HG02943 (cell line): ENCODE results near the gene PROM2.
"Not testable (repeated sequence)": the region's sequence is repeated elsewhere in the genome, so short reads cannot be mapped to it uniquely, and the experiment has no call there.

Source experiments
- ATAC-seq: cut with Tn5 transposase; IDR thresholded peaks from one replicate; pipeline ENCODE4 v1.9.1; 2021; ENCODE audit warnings: mild to moderate bottlenecking, low read depth, moderate library complexity; ENCODE audit not compliant: unreplicated experiment

The PROM2 gene

DNA sequence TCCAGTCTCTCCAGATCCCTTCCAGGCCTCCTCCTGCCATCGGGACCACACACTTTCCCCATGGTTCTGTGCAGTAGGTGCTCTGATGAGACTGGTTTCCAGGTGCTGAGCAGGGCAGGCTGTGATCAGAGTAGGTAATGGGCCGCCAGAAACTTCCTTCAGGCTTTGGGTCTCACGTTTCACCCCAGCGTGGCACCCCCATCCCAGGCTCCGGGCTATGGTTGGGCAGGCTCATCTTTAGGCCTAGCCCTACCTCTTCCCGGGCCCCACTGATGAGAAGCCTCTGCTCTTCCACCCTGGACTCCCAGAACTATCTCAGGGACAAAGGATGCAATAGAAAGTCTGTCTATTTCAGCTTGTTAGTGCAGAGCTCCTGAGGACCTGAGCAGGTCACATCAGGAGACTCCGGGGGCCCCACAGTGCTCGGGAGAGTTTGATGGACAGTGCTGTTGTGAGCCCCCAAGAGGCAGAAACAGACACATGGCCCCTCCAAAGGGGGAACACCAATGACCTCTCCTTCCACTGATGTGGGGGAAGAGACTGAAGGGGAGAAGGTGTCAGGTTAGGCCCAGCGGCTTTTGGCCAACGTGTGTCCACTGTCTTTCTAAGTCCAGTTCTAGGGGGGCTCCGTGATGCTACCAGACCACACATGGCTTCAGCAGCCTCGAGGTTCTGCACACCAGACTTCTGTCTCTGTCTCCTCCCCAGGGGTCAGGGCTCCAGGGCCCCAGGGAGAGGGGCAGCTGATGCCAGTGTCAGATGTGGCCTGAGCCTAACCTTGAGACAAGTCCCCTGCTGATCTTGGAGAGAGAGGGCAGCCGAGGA is 5.8 kb upstream of the PROM2 start:
- no peak for ATAC-seq

DNA sequence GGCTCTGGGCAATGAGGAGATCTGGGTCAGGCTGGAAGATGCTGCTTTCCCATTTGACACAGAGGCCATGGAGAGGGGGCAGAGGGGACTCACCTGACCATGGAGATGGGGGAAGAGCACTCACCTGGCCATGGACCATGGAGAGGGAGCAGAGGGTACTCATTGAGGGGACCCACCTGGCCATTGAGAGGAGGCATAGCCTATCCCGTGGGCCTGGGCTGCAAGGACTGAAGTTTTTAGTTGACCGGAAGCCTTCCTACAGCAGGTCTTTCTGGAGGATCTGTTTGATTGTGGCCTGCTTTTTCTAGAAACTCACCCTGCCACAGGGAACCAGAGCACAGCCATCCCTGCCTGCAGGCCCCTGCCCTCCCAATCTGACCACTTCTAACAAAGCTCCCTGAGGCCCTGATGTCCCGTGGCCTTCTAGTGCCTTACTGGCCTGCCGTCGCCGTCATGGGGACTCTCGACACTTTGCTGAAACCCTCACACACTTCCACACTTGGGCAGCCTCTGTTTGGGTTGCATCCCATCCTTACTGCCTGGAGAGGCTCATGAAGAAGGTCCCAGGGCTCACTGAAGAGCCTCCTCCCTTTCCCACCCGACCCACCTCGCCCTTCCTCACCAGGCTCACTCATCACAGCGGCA is 5.1 kb upstream of the PROM2 start:
- ATAC-seq: no peak

DNA sequence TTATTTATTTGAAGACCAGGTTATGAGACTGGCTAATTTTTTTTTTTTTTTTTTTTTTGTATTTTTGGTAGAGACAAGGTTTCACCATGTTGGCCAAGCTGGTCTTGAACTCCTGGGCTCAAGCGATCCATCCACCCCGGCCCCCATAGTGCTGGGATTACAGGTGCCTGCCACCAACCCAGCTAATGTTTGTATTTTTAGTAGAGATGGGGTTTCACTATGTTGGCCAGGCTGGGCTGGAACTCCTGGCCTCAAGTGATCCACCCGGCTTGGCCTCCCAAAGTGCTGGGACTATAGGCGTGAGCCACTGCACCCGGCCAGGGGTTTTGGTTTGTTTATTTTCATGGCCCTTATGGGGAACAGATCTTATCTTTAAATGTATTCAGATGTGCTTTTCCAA is 4.5 kb upstream of the PROM2 start:
- ATAC-seq: not testable (repeated sequence)

DNA sequence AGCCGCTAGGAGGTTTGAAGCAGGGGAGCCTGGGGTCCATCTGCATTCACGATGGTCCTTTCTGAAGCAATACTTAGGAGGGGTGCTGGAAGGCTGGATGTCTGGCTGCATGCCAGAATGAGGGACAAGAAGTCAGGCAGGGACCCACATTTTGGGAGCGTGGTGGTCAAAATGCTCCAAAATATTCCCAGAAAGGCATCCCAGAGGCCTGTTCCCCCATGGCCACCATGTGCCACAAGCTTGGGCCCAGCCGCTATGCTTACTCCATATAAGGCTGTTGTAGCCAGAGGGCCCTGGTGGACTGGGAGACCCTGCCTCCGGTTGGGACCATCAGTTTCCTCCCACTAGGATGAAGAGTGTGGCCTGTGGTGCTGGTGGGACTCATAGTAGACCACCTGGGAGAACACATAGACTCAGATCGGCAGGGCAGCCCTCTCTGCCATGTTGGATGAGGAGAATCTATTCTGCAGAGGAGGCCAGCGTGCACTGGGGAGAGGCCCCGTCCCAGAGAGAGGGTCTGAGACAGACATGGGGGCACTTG is 3.6 kb upstream of the PROM2 start:
- no peak for ATAC-seq

DNA sequence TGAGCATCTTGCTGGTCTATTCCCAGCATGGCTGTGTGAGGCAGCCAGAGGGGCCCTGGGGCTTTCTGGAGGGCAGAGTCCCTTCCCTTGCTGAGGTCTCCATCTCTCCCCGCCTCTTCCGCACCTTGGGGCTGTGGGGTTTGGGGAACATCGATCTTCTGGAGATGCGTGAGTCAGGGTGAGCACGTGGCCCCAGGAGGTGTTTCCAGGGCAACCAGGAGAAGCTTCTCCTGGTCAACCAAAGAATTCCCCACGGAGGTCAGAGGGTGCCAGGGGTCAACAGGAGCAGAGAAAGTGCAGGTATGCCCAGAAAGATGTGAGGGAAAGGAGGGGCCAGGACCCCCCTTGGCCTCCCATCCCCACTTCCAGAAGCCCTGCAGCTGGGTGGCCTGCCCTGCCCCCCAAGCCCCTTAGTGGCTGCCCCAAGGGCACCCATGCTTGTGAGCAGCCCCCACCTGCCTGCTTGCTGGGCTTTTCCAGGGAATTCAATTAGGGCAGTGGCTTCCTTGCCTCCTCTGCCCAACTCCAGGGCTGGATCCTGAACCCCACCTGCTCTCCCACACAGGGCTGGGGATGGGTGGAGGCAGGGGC is 2.8 kb upstream of the PROM2 start:
- no peak for ATAC-seq

DNA sequence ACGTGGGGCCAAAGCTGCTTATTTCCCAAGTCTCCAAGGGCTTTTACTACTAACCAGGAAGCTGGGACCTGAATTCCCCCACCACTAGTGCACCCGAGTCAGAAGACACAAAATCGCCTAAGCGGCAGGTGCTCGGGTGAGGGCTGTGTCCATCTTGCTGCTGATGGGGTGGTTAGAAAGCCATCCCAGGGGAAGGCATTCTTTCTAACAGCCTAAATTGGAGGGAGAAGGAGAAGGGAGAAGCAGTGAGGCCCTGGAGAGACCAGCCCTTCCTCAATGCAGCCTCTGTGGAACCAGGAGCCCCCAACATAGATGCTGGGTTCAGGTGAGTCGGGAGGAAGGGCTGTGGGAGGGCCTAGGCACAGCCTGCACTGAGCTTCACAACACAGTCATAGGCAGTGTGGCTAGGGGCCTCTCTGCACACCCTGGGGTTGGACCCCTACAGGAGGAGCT is 1.9 kb upstream of the PROM2 start:
- no peak for ATAC-seq

DNA sequence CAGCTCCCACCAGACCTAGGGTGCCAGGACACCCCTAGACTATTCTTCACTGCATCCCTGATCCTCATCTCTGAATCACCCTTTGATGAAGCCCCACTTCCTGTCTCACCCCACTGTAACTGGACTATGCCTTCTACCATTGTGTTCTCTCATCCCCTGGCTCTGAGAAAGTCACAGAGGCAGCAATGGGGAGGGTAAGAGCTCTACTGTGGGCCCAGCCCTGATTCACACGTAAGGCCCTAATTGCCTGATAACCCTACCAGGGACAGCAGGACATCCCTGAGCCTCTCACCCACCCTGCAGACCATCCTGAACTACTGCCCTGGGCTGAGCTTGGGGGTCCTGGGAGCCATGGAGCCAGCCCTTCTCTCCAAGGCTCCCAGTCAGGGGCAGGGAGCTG is 1.5 kb upstream of the PROM2 start:
- ATAC-seq: no peak

DNA sequence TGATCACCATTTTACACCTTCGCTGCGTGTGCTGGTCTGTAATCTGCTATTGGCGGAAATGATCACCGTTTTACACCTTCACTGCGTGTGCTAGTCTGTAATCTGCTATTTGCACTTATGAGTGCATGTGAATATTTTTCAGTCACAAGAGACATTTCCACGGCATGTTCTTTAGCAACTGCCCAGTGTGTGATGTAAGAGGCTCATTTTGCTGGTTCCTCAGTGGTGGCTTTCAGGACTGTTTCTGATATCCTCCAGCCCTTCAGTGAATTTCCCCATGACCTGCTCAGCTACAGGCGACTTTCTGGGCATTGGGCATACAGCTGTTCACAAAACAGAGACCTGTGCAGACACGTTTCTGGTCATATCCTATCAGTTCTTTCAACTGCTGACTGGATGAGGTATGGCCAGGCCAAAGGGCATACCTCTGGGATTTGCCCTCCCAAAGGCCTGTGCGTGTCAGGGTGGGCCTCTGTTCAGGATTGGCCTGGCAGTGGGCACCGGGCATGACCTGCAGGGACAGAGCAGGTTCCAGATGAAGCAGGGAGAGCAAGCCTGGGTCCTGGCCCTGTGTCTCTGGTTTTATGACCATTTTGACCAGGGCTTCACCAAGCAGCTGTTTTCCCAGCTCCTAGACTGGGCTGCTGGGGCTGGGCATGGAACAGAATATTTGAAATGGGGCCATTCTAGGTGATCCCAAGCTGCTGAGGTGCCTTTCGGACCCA is 521 bp upstream of the PROM2 start:
- no peak for ATAC-seq

DNA sequence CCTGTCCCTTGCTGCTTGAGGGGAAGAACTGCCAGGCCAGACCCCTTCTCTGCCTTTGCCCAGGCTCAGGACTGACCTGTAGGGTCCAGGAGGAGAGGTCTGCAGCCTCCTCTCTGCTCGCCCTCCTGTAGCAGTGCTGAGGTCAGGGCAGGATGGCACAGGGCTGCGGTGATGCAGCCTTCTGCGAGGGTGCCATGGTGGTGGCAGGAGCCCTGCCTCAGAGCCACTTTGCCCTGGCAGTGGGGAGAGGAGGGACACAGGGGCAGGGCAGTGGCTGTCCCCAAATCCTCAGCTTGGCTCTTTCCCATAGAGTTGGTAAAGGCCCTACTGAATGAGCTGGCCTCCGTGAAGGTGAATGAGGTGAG is 884 bp downstream of the PROM2 start:
- no peak for ATAC-seq

DNA sequence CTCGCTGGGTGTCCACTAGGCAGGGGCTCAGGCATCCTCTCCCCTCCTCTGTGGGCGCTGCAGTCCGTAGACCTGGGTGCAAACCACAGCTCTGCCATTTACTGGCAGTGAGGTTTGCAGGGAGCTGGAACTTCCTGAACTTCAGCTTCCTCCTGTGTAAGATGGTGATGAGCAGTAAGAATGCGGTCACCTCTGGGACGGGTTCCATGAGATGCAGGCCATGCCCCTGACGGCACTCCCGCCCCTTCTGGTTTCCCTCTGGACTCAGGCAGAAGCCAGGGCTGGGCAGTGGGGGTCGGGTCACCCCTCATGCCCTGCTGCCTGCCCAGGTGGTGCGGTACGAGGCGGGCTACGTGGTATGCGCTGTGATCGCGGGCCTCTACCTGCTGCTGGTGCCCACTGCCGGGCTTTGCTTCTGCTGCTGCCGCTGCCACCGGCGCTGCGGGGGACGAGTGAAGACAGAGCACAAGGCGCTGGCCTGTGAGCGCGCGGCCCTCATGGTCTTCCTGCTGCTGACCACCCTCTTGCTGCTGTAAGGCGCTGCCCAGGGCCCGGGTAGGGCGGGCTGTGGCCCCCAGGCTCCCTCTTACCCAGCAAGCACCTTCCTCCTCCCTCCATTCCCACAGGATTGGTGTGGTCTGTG is 1.5 kb downstream of the PROM2 start:
- ATAC-seq: no peak

DNA sequence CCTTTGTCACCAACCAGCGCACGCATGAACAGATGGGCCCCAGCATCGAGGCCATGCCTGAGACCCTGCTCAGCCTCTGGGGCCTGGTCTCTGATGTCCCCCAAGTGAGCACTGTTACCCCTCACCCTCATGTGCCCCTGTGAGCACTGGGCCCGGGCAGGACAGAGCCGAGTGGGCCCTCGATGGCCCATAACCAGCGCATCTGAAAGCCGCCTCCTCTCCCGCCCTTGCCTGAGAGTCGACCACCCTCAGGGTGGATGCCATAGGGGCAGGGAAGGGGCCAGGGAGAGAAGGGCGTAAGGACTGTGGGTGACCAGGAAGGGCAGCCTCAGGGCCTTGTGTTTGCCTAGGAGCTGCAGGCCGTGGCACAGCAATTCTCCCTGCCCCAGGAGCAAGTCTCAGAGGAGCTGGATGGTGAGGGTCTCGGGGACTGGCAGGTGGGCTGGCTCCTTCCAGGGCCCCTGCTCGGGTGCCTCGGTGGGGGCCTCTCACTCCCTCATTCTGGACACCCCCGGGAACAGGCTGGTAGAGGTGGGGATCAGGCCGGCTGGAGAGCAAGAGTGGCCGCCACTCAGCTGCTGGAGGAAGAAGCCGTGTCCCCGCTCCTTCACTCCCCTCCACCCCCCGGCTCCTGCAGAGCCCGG is 2.1 kb downstream of the PROM2 start:
- ATAC-seq: no peak

DNA sequence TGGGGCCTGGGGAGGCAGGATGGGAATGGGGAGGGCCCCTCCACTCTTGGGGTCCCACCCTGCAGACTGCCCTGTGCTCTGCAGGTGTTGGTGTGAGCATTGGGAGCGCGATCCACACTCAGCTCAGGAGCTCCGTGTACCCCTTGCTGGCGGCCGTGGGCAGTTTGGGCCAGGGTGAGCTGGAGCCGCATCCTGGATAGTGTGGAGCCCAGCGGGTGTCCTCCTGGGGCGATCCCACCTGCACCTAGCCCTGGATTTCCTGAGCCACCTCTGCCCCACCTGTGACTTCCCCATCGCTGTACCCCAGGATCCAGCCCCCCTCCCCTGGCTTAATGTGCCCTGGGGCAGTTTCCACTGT is 2.6 kb downstream of the PROM2 start:
- ATAC-seq: no peak

DNA sequence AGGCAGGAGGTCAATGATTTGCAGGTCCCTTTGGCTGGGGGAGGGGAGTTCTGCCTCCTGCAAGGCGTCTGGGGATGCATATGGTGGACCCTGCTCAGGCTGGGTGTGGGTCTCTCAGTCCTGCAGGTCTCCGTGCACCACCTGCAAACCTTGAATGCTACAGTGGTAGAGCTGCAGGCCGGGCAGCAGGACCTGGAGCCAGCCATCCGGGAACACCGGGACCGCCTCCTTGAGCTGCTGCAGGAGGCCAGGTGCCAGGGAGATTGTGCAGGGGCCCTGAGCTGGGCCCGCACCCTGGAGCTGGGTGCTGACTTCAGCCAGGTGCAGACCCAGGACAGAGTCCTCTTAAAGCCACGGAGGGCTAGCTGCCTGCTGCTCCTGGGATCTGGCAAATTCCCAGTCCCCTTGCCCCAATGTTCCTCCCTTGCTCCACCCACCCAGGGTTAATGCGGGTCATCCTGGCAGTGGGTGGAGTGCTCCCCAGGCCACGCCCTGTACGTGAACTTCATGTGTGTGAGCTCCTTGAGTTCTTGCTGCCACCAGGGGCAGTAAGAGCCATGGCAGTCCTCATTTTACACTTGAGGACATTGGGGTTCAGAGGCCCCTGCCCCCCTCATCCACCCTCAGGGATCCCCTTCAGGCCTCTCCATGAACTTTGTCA is 3.1 kb downstream of the PROM2 start:
- ATAC-seq: no peak

DNA sequence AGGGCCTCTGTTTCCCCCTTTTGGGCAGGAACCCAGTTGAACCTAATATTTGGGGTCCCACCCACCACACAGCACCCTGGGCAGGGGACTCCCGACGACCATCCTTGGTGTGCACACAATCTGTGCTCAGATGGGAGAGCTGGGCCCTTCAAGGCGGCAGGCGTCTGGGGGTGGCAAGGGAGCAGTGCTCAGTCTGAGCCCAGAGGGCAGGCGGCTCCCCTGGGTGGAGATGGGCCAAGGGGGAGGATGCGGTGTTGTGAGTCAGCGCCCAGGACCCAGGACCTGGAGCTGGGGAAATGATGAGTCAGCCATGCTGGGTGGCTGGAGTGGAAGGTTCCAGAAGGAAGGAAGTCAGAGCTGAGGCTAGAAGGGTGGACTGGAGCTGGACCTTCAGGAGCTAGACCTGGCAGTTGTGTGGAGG is 3.8 kb downstream of the PROM2 start:
- ATAC-seq: no peak

DNA sequence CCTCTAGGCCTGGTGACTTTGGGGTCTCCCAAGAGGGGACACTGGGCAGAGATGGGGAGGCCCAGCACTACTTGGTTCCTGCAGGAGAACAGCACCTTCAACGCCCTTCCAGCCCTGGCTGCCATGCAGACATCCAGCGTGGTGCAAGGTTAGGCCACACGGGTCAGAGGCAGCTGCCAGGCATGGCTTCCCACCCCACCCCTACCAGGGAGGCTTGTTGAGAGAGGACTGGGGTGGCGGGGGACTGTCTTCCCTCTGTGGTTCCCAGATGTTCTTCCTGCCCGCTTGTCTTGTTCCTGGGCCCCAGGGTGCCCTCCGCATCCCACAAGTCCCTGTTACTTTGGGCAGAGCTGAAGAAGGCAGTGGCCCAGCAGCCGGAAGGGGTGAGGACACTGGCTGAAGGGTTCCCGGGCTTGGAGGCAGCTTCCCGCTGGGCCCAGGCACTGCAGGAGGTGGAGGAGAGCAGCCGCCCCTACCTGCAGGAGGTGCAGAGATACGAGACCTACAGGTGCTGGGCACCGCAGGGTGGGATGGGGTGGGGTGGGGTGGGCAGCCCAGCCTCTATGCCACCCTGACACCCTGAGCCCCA is 4.5 kb downstream of the PROM2 start:
- no peak for ATAC-seq

DNA sequence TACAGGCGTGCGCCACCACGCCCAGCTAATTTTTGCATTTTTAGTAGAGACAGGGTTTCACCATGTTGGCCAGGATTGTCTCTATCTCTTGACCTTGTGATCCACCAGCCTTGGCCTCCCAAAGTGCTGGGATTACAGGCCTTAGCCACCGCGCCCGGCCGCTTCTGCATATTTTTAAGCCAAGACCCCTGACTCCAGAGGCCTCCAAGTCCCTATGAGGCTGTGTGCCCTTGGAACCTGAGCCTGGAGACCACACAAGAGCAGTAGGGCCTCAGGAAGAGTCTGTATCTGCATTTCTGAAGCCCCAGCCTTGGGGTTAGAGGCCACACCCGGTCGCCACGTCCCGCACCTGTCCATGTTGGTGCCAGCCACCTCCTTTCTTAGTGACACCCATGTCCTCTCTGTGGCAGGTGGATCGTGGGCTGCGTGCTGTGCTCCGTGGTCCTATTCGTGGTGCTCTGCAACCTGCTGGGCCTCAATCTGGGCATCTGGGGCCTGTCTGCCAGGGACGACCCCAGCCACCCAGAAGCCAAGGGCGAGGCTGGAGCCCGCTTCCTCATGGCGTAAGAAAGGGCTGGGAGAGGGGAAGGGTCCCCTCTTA is 5.3 kb downstream of the PROM2 start:
- ATAC-seq: no peak

DNA sequence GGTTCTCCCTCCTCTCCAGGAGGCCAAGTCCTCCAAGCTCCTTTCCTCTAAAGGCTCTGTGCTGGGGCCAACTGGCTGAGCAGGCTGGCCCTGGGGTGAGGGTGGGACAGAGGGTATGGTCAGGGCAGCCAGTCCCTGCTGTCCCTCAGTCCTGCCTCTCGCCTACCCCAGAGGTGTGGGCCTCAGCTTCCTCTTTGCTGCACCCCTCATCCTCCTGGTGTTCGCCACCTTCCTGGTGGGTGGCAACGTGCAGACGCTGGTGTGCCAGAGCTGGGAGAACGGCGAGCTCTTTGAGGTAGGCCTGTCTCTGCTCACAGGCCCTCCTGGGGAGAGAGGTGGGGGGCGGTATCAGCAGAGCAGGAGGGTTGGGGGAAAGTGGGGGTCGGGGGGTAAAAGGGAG is 6.8 kb downstream of the PROM2 start:
- ATAC-seq: no peak

DNA sequence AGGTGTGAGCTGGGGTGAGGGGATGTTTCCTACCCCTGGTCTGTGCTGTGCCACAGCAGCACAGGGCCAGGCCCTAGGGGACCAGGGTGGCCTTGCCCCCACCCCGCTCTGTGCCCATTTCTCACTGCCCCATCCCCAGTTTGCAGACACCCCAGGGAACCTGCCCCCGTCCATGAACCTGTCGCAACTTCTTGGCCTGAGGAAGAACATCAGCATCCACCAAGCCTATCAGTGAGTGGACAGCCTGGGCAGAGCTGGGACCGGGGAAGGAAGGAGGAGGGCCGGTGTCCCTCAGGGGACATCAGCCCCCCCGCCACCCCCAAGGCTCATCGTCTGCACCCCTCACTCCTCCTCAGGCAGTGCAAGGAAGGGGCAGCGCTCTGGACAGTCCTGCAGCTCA is 7.5 kb downstream of the PROM2 start:
- no peak for ATAC-seq

DNA sequence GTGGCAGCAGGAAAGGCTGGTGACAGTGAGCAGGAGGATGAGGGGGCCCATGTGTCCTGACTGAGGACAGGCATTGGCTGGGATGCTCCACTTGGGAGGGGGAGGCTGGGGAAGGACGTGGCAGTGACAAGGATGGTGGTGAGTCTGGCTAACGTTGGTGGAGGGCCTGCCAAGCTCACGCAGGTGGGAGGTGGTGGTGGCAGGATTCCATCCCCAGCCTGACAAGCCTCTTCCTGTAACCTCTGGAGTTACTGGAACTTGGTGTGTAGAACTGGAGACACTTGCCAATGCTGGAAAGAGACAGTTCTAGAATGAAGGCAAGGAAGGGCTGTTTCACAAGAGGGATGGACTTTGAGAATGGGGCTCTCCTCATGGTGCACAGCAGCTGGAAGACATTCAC is 8.2 kb downstream of the PROM2 start:
- ATAC-seq: no peak
